Parathyroid adenoma (tissue), 2 donors: ENCODE results near the gene DPYSL4.

Source experiments
- H2AFZ ChIP-seq: fragments of 300-600 bp; sonication (generic); one replicate; pipeline ENCODE4 v1.7.0; 2017; ENCODE audit warnings: antibody characterized with exemption, mild to moderate bottlenecking
- H3K27ac ChIP-seq: fragments of 300-600 bp; sonication (generic); one replicate; pipeline ENCODE4 v1.7.0; 2017
- H3K27me3 ChIP-seq: fragments of 300-600 bp; sonication (generic); one replicate; pipeline ENCODE4 v1.7.0; 2017; ENCODE audit warnings: low read length; ENCODE audit not compliant: control insufficient read depth, insufficient read depth
- H3K36me3 ChIP-seq: fragments of 300-600 bp; sonication (generic); one replicate; pipeline ENCODE4 v1.7.0; 2017; ENCODE audit warnings: low read length; ENCODE audit not compliant: control insufficient read depth, insufficient read depth
- H3K4me1 ChIP-seq: fragments of 300-600 bp; sonication (generic); one replicate; pipeline ENCODE4 v1.7.0; 2017; ENCODE audit warnings: control low read depth
- H3K4me2 ChIP-seq: fragments of 300-600 bp; sonication (generic); one replicate; pipeline ENCODE4 v1.7.0; 2017; ENCODE audit warnings: low read length
- H3K4me3 ChIP-seq: fragments of 300-600 bp; sonication (generic); one replicate; pipeline ENCODE4 v1.7.0; 2017; ENCODE audit warnings: low read depth, low read length
- H3K79me2 ChIP-seq: fragments of 300-600 bp; sonication (generic); one replicate; pipeline ENCODE4 v1.7.0; 2017; ENCODE audit warnings: control low read depth
- H3K9ac ChIP-seq: fragments of 300-600 bp; sonication (generic); one replicate; pipeline ENCODE4 v1.7.0; 2017; ENCODE audit warnings: mild to moderate bottlenecking
- H3K9me3 ChIP-seq: fragments of 300-600 bp; sonication (generic); one replicate; pipeline ENCODE4 v1.7.0; 2017; ENCODE audit warnings: low read length; ENCODE audit not compliant: control insufficient read depth
- CTCF ChIP-seq: fragments of 300-600 bp; sonication (generic); IDR thresholded peaks from one replicate; pipeline ENCODE4 v1.7.0; 2017; ENCODE audit warnings: antibody characterized with exemption, mild to moderate bottlenecking
- donor health status: primary hyperparathyroidism.

DPYSL4 gene

GRCh38 chr10:132178046-132178445, 8.7 kb upstream of the DPYSL4 start:
- TF ChIP-seq CTCF = no peak
- no peak overlapping the region for H3K4me3 ChIP-seq
- no peaks in the 10 kb centered on the region for H3K79me2 ChIP-seq
- H3K36me3 ChIP-seq = no peaks in the 10 kb centered on the region
- H3K27me3 ChIP-seq = peaks cover 9% of the 10 kb centered on the region
- H3K9me3 ChIP-seq = no peaks in the 10 kb centered on the region
- peaks cover 9% of the 10 kb centered on the region for H3K4me1 ChIP-seq
- H3K9ac ChIP-seq = no peak overlapping the region
- no peak overlapping the region for H3K27ac ChIP-seq
- no peak overlapping the region for H3K4me2 ChIP-seq
- no peak overlapping the region for H2AFZ ChIP-seq

- peaks cover 9% of the 10 kb centered on the region for H3K27me3 ChIP-seq
- H2AFZ ChIP-seq = no peak overlapping the region
- H3K9ac ChIP-seq = no peak overlapping the region
Measured at GRCh38 chr10:132178672-132179545, 7.8 kb upstream of the DPYSL4 start.

GRCh38 chr10:132179551-132180392, 7.0 kb upstream of the DPYSL4 start:
- H2AFZ ChIP-seq = no peak overlapping the region
- no peaks in the 10 kb centered on the region for H3K9me3 ChIP-seq
- H3K4me1 ChIP-seq = peaks cover 9% of the 10 kb centered on the region
- H3K36me3 ChIP-seq = no peaks in the 10 kb centered on the region
- peaks cover 4% of the 10 kb centered on the region for H3K27me3 ChIP-seq
- no peak overlapping the region for H3K4me3 ChIP-seq
- no peaks in the 10 kb centered on the region for H3K79me2 ChIP-seq
- H3K4me2 ChIP-seq = no peak overlapping the region
- no peak for TF ChIP-seq CTCF
- no peak overlapping the region for H3K27ac ChIP-seq
- no peak overlapping the region for H3K9ac ChIP-seq

More at GRCh38 chr10:132178672-132179545, 7.8 kb upstream of the DPYSL4 start:
- Histone ChIP-seq H3K27ac (no peak overlapping the region), H3K36me3 (no peaks in the 10 kb centered on the region), H3K4me3 (no peak overlapping the region), H3K4me1 (peaks cover 9% of the 10 kb centered on the region), H3K9me3 (no peaks in the 10 kb centered on the region), H3K4me2 (no peak overlapping the region), H3K79me2 (no peaks in the 10 kb centered on the region)
- no peak for TF ChIP-seq CTCF

- H3K36me3 ChIP-seq = no peaks in the 10 kb centered on the region
- H3K9me3 ChIP-seq = no peaks in the 10 kb centered on the region
- H3K4me3 ChIP-seq = no peak overlapping the region
- no peak overlapping the region for H3K9ac ChIP-seq
- no peak overlapping the region for H2AFZ ChIP-seq
- H3K4me1 ChIP-seq = peaks cover 11% of the 10 kb centered on the region
- H3K27ac ChIP-seq = no peak overlapping the region
- no peaks in the 10 kb centered on the region for H3K79me2 ChIP-seq
- H3K4me2 ChIP-seq = no peak overlapping the region
- peaks cover 4% of the 10 kb centered on the region for H3K27me3 ChIP-seq
- TF ChIP-seq CTCF = no peak
Measured at GRCh38 chr10:132180736-132181135, 6.0 kb upstream of the DPYSL4 start.
